ENCODE measurements around the gene NSUN2. TPM values are rescaled to one million over a fixed set of nuclear protein-coding genes. Genes with fewer than 3 reads are reported as not detected.

Gene NSUN2
- total RNA-seq, 6 experiments from 2014 or later: 24.6 to 42.5 (median 29.1) TPM

DNA sequence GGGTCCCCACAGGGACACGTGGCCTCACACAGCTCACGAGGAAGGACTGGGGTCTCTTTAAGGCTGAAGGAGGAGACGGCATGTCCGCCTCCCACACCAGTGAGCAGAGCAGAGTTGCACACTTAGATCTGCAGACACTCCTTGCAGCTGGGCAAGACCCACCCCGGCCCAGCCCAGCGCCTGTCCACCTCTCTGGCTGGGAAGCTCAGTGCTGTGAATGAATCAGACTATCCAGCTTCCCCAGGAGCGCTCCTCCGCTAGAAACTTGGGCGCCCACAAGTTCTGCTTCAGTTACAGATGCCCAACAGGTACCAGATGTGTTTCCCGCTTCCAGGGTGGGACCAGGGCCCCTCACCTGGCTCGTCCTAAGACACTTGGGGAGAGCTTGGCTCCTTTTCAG, 78.9 kb downstream of the NSUN2 start:
- ATAC-seq (no peak), DNase-seq (no peak)
- H3K4me1 ChIP-seq: no peaks in the 10 kb centered on the region
- H3K36me3 ChIP-seq: no peaks in the 10 kb centered on the region
- no peak overlapping the region for H3K4me3 ChIP-seq
- WGBS (ENCODE audit: insufficient coverage, low coverage, low lambda C conversion rate, missing lambda C conversion rate): 86% methylated on average over 1 of the region's 11 CpGs
- H3K9me3 ChIP-seq: no peaks in the 10 kb centered on the region
- TF ChIP-seq, protein P1, sequence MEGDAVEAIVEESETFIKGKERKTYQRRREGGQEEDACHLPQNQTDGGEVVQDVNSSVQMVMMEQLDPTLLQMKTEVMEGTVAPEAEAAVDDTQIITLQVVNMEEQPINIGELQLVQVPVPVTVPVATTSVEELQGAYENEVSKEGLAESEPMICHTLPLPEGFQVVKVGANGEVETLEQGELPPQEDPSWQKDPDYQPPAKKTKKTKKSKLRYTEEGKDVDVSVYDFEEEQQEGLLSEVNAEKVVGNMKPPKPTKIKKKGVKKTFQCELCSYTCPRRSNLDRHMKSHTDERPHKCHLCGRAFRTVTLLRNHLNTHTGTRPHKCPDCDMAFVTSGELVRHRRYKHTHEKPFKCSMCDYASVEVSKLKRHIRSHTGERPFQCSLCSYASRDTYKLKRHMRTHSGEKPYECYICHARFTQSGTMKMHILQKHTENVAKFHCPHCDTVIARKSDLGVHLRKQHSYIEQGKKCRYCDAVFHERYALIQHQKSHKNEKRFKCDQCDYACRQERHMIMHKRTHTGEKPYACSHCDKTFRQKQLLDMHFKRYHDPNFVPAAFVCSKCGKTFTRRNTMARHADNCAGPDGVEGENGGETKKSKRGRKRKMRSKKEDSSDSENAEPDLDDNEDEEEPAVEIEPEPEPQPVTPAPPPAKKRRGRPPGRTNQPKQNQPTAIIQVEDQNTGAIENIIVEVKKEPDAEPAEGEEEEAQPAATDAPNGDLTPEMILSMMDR (IDR thresholded peaks at IDR 0.05): no peak
- TF ChIP-seq POLR2A (IDR thresholded peaks at IDR 0.05): no peak
- no peak overlapping the region for H3K27ac ChIP-seq
- no peaks in the 10 kb centered on the region for H3K27me3 ChIP-seq
- intact Hi-C loops (cut with DNase I): no loop called here

DNA sequence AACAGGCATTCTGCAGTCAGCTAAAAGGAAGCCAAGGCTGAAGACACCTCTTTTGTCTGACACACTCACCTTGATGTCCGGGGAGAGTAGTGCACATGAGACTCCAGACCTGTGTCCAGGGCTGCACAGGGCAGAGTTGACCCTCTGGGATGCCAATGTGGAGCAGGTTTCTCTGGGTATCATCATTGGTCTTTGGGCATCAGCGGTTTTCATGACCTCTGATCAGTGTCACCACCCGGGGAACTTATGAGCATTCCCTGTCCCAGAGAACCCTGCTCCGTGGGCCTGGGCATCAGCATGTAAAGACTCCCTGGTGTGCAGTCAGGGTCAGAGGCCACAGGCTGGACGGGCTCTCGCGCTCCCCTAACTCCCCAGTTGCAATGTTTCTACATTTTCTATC, 80.2 kb downstream of the NSUN2 start:
- ATAC-seq (no peak), DNase-seq (no peak)
- Histone ChIP-seq H3K36me3 (no peaks in the 10 kb centered on the region), H3K9me3 (no peaks in the 10 kb centered on the region), H3K4me1 (no peaks in the 10 kb centered on the region), H3K4me3 (no peak overlapping the region), H3K27ac (no peak overlapping the region), H3K27me3 (no peaks in the 10 kb centered on the region)
- intact Hi-C loops (cut with DNase I): no loop called here
- no peak for TF ChIP-seq POLR2A (IDR thresholded peaks at IDR 0.05)
- TF ChIP-seq, protein P1 (IDR thresholded peaks at IDR 0.05): no peak
- WGBS (ENCODE audit: insufficient coverage, low coverage, low lambda C conversion rate, missing lambda C conversion rate): 78% methylated on average over 5 of the region's 7 CpGs

DNA sequence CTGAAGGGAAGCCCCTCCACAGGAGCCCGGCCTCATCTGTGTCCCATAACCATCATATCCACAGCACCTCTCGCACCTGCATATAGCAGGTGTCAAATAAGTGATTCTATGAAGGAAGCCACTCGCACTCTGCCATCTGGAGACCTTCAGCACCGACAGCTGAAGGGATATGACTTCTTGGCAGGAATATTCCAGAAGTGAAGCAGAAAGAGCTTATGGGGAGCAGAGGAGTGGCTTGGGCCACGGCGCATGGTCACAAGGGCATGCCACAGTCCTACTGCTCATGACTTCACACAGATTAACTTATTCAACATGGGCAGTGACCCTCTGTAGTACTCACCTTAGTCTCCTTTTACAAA, 80.9 kb downstream of the NSUN2 start:
- 88% methylated on average over 6 of the region's 6 CpGs for WGBS (ENCODE audit: insufficient coverage, low coverage, low lambda C conversion rate, missing lambda C conversion rate)
- Histone ChIP-seq H3K4me1 (no peaks in the 10 kb centered on the region), H3K27ac (no peak overlapping the region), H3K4me3 (no peak overlapping the region), H3K9me3 (no peaks in the 10 kb centered on the region), H3K36me3 (no peaks in the 10 kb centered on the region), H3K27me3 (no peaks in the 10 kb centered on the region)
- no peak for DNase-seq
- intact Hi-C loops (cut with DNase I): no loop called here
- no peak for TF ChIP-seq POLR2A (IDR thresholded peaks at IDR 0.05)
- TF ChIP-seq, protein P1 (IDR thresholded peaks at IDR 0.05): no peak
- no peak for ATAC-seq

DNA sequence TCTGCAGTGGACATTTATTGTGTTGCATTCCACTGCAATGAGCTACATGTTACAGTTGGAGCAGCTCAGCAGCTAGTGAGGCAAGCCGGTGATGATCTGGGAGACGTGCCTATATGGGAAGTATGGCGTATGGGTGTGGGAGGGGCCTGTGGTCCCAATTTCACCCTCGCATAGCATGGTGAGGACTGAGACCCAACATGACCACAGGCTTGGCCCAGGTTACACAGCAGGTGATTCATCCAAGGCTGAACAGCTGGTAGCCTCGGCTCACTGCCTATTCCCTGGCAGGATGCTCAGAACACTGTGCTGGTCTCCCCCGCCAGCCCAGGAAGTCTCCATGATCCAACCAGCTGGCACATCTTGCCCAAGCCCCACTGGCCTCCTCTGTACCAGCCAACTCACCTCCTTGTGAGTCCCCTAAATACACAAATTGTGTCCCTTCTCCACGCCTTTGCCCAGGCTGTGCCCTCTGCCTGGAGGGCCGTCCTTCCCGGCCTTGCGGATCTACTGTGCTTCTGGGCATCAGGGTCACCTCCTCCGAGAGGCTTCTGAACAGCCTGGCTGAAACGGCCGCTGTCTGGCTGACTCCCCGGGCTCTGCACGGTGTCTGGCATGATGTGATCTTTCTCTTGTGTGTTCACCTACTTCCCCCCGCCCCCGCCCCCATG, 81.4 kb downstream of the NSUN2 start:
- H3K4me3 ChIP-seq: no peak overlapping the region
- H3K4me1 ChIP-seq: no peaks in the 10 kb centered on the region
- no peaks in the 10 kb centered on the region for H3K36me3 ChIP-seq
- H3K27ac ChIP-seq: no peak overlapping the region
- ATAC-seq (no peak), DNase-seq (no peak)
- no peak for TF ChIP-seq POLR2A (IDR thresholded peaks at IDR 0.05)
- TF ChIP-seq, protein P1 (IDR thresholded peaks at IDR 0.05): no peak
- no peaks in the 10 kb centered on the region for H3K27me3 ChIP-seq
- WGBS (ENCODE audit: insufficient coverage, low coverage, low lambda C conversion rate, missing lambda C conversion rate): 78% methylated on average over 9 of the region's 17 CpGs
- H3K9me3 ChIP-seq: no peaks in the 10 kb centered on the region
- intact Hi-C loops (cut with DNase I): no loop called here

DNA sequence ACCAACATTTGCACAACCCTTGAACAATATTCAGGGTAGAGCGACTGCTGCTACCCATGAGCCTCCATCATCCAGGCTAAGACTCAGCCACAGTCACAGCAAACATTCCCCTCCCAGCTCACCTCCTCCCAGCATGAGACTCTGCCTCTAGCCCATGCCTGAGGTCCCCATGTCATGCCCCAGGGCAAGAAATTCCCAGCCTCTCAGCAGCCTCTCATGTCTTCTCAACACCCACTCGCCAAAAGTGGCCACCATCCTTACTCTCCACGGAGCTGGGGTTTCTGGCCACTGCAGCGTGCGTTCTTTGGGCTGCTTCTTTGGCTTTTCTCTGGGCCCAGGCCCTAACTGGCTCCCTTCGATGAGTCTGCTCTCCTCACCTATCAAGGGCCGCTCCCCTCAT, 82.2 kb downstream of the NSUN2 start:
- intact Hi-C loops (cut with DNase I): no loop called here
- Histone ChIP-seq H3K4me1 (no peaks in the 10 kb centered on the region), H3K9me3 (no peaks in the 10 kb centered on the region), H3K4me3 (no peak overlapping the region), H3K27me3 (no peaks in the 10 kb centered on the region), H3K36me3 (no peaks in the 10 kb centered on the region), H3K27ac (no peak overlapping the region)
- no peak for ATAC-seq
- WGBS (ENCODE audit: insufficient coverage, low coverage, low lambda C conversion rate, missing lambda C conversion rate): 90% methylated on average over 6 of the region's 7 CpGs
- TF ChIP-seq POLR2A (IDR thresholded peaks at IDR 0.05): no peak
- TF ChIP-seq, protein P1 (IDR thresholded peaks at IDR 0.05): no peak
- no peak for DNase-seq
